ENCODE data around the gene ARHGAP15.

ARHGAP15 gene

GRCh38 chr2:143280097-143280757 is 151.0 kb downstream of the ARHGAP15 start:
- DNase-seq = no peak

- peak in 1 of 2 donors; percentile 30 for DNase-seq
These were observed 153.5 kb downstream of the ARHGAP15 start for GRCh38 chr2:143282684-143283083.

GRCh38 chr2:143284087-143284675 is 155.0 kb downstream of the ARHGAP15 start:
- peak; percentile 41 to 50 for DNase-seq

GRCh38 chr2:143289025-143289424 is 159.8 kb downstream of the ARHGAP15 start:
- DNase-seq = no peak

GRCh38 chr2:143290221-143290620 is 161.0 kb downstream of the ARHGAP15 start:
- no peak for DNase-seq

- no peak for DNase-seq
These were observed 164.8 kb downstream of the ARHGAP15 start for GRCh38 chr2:143294068-143294467.

GRCh38 chr2:143296089-143296488 is 166.9 kb downstream of the ARHGAP15 start:
- no peak for DNase-seq

- DNase-seq = no peak
These were observed 168.0 kb downstream of the ARHGAP15 start for GRCh38 chr2:143297182-143297581.

GRCh38 chr2:143300536-143300935 is 171.3 kb downstream of the ARHGAP15 start:
- DNase-seq = no peak

GRCh38 chr2:143311426-143311825 is 182.2 kb downstream of the ARHGAP15 start:
- no peak for DNase-seq

GRCh38 chr2:143312441-143312840 is 183.2 kb downstream of the ARHGAP15 start:
- no peak for DNase-seq

GRCh38 chr2:143313861-143314260 is 184.6 kb downstream of the ARHGAP15 start:
- no peak for DNase-seq

- no peak for DNase-seq
These were observed 192.8 kb downstream of the ARHGAP15 start for GRCh38 chr2:143321994-143322393.

GRCh38 chr2:143329288-143329687 is 200.1 kb downstream of the ARHGAP15 start:
- peak in 1 of 2 donors; percentile 13 for DNase-seq

- DNase-seq = no peak
These were observed 204.1 kb downstream of the ARHGAP15 start for GRCh38 chr2:143333168-143333791.

- no peak for DNase-seq
These were observed 204.6 kb downstream of the ARHGAP15 start for GRCh38 chr2:143333847-143334246.

GRCh38 chr2:143334837-143335236 is 205.6 kb downstream of the ARHGAP15 start:
- DNase-seq = no peak

- DNase-seq = no peak
These were observed 207.5 kb downstream of the ARHGAP15 start for GRCh38 chr2:143336719-143337210.

- no peak for DNase-seq
These were observed 212.3 kb downstream of the ARHGAP15 start for GRCh38 chr2:143341478-143341877.

GRCh38 chr2:143344780-143345179 is 215.6 kb downstream of the ARHGAP15 start:
- DNase-seq = no peak

- no peak for DNase-seq
These were observed 216.9 kb downstream of the ARHGAP15 start for GRCh38 chr2:143345887-143346787.

- no peak for DNase-seq
These were observed 218.1 kb downstream of the ARHGAP15 start for GRCh38 chr2:143347271-143347695.

- DNase-seq = no peak
These were observed 218.7 kb downstream of the ARHGAP15 start for GRCh38 chr2:143347901-143348414.

Data from CD4-positive, alpha-beta T cell treated with Interleukin-1 beta for 1 hour (primary cell).